ENCODE results near the gene RHOC.

GRCh38 chr1:112695276-112695675 lies 11.7 kb downstream of the RHOC start:
- TF ChIP-seq POLR2AphosphoS5 (IDR thresholded peaks at IDR 0.05; ENCODE audit: insufficient read depth in 1 of 2, low read depth in 1 of 2) = no peak
- no peak for TF ChIP-seq POLR2A (IDR thresholded peaks at IDR 0.05)
- TF ChIP-seq CTCF (IDR thresholded peaks at IDR 0.05) = no peak
